C4-2B (cell line): ENCODE measurements around the gene KRTAP21-1.

Experiments used
- H3K27ac ChIP-seq: fragments of 450-650 bp; 2 replicates; pipeline ENCODE4 v1.5.1; 2017
- ZFX ChIP-seq: fragments of 450-650 bp; IDR thresholded peaks from 2 replicates; pipeline ENCODE4 v1.6.1; 2017
- TF ChIP-seq, protein P1 (sequence below): fragments of 450-650 bp; conservative IDR thresholded peaks from 2 replicates; pipeline ENCODE4 v1.5.1; 2017; ENCODE audit warnings: mild to moderate bottlenecking

KRTAP21-1 gene

DNA sequence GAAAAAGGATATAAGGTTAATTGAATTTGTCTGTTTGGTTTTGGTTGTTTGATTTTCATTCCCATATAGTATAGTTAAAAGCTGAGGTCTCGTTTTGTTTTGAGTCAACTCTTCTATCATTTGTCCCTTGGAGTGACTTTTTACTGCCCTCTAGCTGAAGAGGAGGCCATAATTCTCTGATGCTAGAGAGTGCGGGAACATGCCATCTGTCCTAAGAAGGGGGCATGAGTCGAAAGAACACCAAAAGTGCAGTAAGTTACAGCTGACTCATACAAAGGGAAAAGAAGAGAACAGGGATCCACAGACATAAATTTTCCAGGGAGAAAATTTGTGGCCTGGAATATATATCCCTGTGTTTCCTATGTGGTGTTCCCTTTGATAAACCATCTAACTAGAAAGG is 40.8 kb downstream of the KRTAP21-1 start:
- H3K27ac ChIP-seq, result no peak overlapping the region

DNA sequence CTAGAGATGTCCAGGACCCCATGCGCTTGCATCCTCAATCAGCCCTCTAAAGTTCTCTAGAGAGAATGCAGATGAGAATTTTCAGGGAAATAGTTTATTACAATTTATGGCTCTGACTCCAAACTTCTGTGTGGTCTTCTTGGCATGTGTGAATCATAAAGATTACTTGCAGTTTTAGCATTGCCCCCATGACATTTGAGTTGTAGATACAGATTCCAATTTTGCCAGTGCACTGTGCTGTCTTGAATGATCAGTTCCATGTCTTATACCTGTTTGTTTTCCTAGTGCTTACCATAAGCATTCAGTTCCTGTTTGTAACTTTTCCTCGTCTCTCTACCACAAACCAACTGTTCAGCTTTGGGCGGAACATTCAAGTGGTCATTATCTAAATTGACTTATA is 41.5 kb downstream of the KRTAP21-1 start:
- H3K27ac ChIP-seq, result no peak overlapping the region

More for the DNA sequence above, 40.8 kb downstream of the KRTAP21-1 start:
- TF ChIP-seq, protein P1, sequence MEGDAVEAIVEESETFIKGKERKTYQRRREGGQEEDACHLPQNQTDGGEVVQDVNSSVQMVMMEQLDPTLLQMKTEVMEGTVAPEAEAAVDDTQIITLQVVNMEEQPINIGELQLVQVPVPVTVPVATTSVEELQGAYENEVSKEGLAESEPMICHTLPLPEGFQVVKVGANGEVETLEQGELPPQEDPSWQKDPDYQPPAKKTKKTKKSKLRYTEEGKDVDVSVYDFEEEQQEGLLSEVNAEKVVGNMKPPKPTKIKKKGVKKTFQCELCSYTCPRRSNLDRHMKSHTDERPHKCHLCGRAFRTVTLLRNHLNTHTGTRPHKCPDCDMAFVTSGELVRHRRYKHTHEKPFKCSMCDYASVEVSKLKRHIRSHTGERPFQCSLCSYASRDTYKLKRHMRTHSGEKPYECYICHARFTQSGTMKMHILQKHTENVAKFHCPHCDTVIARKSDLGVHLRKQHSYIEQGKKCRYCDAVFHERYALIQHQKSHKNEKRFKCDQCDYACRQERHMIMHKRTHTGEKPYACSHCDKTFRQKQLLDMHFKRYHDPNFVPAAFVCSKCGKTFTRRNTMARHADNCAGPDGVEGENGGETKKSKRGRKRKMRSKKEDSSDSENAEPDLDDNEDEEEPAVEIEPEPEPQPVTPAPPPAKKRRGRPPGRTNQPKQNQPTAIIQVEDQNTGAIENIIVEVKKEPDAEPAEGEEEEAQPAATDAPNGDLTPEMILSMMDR, result no peak
- no peak for TF ChIP-seq ZFX

DNA sequence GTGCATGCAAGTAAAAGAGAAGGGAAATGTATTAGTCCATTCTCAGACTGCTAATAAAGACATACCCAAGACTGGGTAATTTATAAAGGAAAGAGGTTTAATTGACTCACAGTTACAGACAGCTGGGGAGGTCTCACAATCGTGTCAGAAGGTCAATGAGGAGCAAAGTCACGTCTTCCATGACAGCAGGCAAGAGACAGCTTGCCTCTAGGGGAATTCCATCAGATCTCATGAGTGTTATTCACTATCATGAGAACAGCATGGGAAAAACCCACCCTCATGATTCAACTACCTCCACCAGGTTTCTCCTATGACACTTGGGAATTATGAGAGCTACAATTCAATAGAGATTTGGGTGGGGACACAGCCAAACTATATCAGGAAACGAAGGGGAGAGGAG is 44.7 kb downstream of the KRTAP21-1 start:
- no peak overlapping the region for H3K27ac ChIP-seq
- no peak for TF ChIP-seq ZFX
- TF ChIP-seq, protein P1, result no peak

More for the DNA sequence above, 41.5 kb downstream of the KRTAP21-1 start:
- TF ChIP-seq, protein P1, result no peak
- no peak for TF ChIP-seq ZFX

DNA sequence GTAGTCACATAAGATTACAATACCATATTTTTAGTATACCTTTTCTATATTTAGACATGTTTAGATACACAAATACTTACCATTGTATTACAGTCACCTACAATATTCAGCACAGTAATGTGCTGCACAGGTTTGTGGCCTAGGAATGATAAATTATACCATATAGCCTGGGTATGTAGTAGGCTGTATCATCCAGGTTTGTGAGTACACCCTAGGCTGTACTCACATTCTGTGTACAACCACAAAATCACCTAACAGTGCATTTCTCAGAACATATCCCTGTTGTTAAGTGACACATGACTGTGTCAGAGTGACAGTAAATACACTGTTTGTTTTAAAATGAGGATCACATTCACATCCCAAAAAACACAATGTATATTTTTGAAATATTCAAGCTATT is 47.8 kb downstream of the KRTAP21-1 start:
- no peak overlapping the region for H3K27ac ChIP-seq
- TF ChIP-seq ZFX, result no peak
- TF ChIP-seq, protein P1, result no peak
